GM21360 (cell line): Measurements from ENCODE around the gene NACC2.
"Not testable (repeated sequence)": the region's sequence is repeated elsewhere in the genome, so short reads cannot be mapped to it uniquely, and the experiment has no call there.

Experiments used
- ATAC-seq: cut with Tn5 transposase; IDR thresholded peaks from one replicate; pipeline ENCODE4 v1.9.1; 2021; ENCODE audit warnings: mild to moderate bottlenecking, moderate library complexity; ENCODE audit not compliant: unreplicated experiment

NACC2 gene

GRCh38 chr9:136082496-136083361 lies 12.4 kb downstream of the NACC2 start:
- no peak for ATAC-seq

GRCh38 chr9:136081826-136082495 lies 13.1 kb downstream of the NACC2 start:
- ATAC-seq = no peak

GRCh38 chr9:136081113-136081825 lies 13.8 kb downstream of the NACC2 start:
- no peak for ATAC-seq

- ATAC-seq = no peak
Observed at GRCh38 chr9:136080716-136081112, 14.4 kb downstream of the NACC2 start.

GRCh38 chr9:136079916-136080246 lies 15.2 kb downstream of the NACC2 start:
- no peak for ATAC-seq

GRCh38 chr9:136079211-136079915 lies 15.7 kb downstream of the NACC2 start:
- ATAC-seq = no peak

GRCh38 chr9:136078498-136079011 lies 16.5 kb downstream of the NACC2 start:
- no peak for ATAC-seq

GRCh38 chr9:136078024-136078423 lies 17.1 kb downstream of the NACC2 start:
- no peak for ATAC-seq

- no peak for ATAC-seq
Observed at GRCh38 chr9:136077491-136077890, 17.6 kb downstream of the NACC2 start.

- no peak for ATAC-seq
Observed at GRCh38 chr9:136075881-136076678, 19.0 kb downstream of the NACC2 start.

GRCh38 chr9:136075134-136075841 lies 19.8 kb downstream of the NACC2 start:
- no peak for ATAC-seq

GRCh38 chr9:136074706-136075105 lies 20.4 kb downstream of the NACC2 start:
- no peak for ATAC-seq

- no peak for ATAC-seq
Observed at GRCh38 chr9:136062657-136063439, 32.2 kb downstream of the NACC2 start.

- ATAC-seq = not testable (repeated sequence)
Observed at GRCh38 chr9:136061916-136062315, 33.2 kb downstream of the NACC2 start.

- ATAC-seq = no peak
Observed at GRCh38 chr9:136061405-136061804, 33.7 kb downstream of the NACC2 start.

- ATAC-seq = no peak
Observed at GRCh38 chr9:136060671-136061371, 34.3 kb downstream of the NACC2 start.

- ATAC-seq = no peak
Observed at GRCh38 chr9:136059851-136060670, 35.0 kb downstream of the NACC2 start.
